HCT116 (cell line): ENCODE measurements around the gene PAX8. TPM values are rescaled to one million over a fixed set of nuclear protein-coding genes. Genes with fewer than 3 reads are reported as not detected.
"Not testable (repeated sequence)": the region's sequence is repeated elsewhere in the genome, so short reads cannot be mapped to it uniquely, and the experiment has no call there.

Source experiments
- ATAC-seq: fragments of 200-7000 bp; cut with Tn5 transposase; 2 replicates; pipeline ENCODE4 v1.9.1; 2020; ENCODE audit warnings: mild to moderate bottlenecking, moderate library complexity
- BruUV-seq: library from RNA; stranded (reverse); fragments of 400-500 nt; replicated peaks from 2 replicates; lab custom pipeline; 2021; lab: Mats Ljungman, UMichigan
- CTCF ChIA-PET: fragments of 300-600 bp; sonication (Branson Sonifier 250); formaldehyde crosslinking; loops from one replicate; lab custom pipeline; 2021; ENCODE audit warnings: antibody characterized with exemption; lab: Charles Lee
- POLR2A ChIA-PET: fragments of 300-600, 350-600 bp; sonication (Branson Sonifier 250); formaldehyde crosslinking; loops from one replicate; lab custom pipeline; 2021; ENCODE audit warnings: antibody characterized with exemption; lab: Charles Lee
- RAD21 ChIA-PET, 2 experiments: fragments of 300-600 bp; sonication (Branson Sonifier 250); formaldehyde crosslinking; loops; one replicate each; lab custom pipeline; 2023; ENCODE audit warnings: low total read pairs in 2 of 2; ENCODE audit not compliant: uncharacterized antibody in 2 of 2, unreplicated experiment in 2 of 2, low non-redundant PET in 1 of 2; lab: Charles Lee
- DNase-seq: peaks from one replicate; pipeline ENCODE4 v3.0.0-alpha.2; 2010; ENCODE audit warnings: low read depth, low spot score
- H2AFZ ChIP-seq: fragments of 200-600 bp; shearing (Covaris generic), sonication (generic); 2 replicates; pipeline ENCODE4 v1.6.1; 2017; ENCODE audit warnings: low read depth, mixed run types, mixed read lengths, antibody characterized with exemption, low read length; ENCODE audit not compliant: poor library complexity, severe bottlenecking
- H3K27ac ChIP-seq: 2 replicates; pipeline ENCODE4 v1.5.1; 2012; ENCODE audit warnings: low read depth, low read length
- H3K27me3 ChIP-seq: fragments of 200-600 bp; sonication (generic); 2 replicates; pipeline ENCODE4 v1.6.1; 2016; ENCODE audit warnings: mixed run types, low read length, mixed read lengths; ENCODE audit not compliant: insufficient read depth
- H3K36me3 ChIP-seq, 2 experiments: fragments of 200-500 bp in 1 of 2; fragments of 200-600 bp in 1 of 2; sonication (Bioruptor generic) in 1 of 2; sonication (generic) in 1 of 2; 2 replicates each; pipeline versions ENCODE4 v1.5.1 to v1.6.1; 2014 to 2016; ENCODE audit warnings: low read length in 2 of 2, inconsistent platforms in 1 of 2, mixed read lengths in 1 of 2, mixed run types in 1 of 2; ENCODE audit not compliant: insufficient read depth in 2 of 2, control insufficient read depth in 1 of 2
- H3K4me1 ChIP-seq, 2 experiments: fragments of 200-600 bp in 1 of 2; sonication (generic) in 1 of 2; 2 replicates each; pipeline versions ENCODE4 v1.5.1 to v1.6.1; 2012 to 2017; ENCODE audit warnings: low read length in 2 of 2, inconsistent platforms in 1 of 2, mild to moderate bottlenecking in 1 of 2, mixed read lengths in 1 of 2, mixed run types in 1 of 2, moderate library complexity in 1 of 2; ENCODE audit not compliant: insufficient read depth in 2 of 2, control insufficient read depth in 1 of 2
- H3K4me2 ChIP-seq: fragments of 200-600 bp; sonication (generic); 2 replicates; pipeline ENCODE4 v1.6.1; 2017; ENCODE audit warnings: mixed run types, low read length, mixed read lengths
- H3K4me3 ChIP-seq, 2 experiments: fragments of 200-600 bp in 1 of 2; sonication (generic) in 1 of 2; replicated peaks in 1 of 2; 2 replicates each; pipeline ENCODE4 v1.5.1; 2011 to 2016; ENCODE audit warnings: low read length in 2 of 2, control low read depth in 1 of 2, low read depth in 1 of 2, mild to moderate bottlenecking in 1 of 2, mixed read lengths in 1 of 2, mixed run types in 1 of 2
- H3K79me2 ChIP-seq: fragments of 200-600 bp; sonication (generic); 2 replicates; pipeline ENCODE4 v1.6.1; 2017; ENCODE audit warnings: mild to moderate bottlenecking, mixed run types, low read length, moderate library complexity, mixed read lengths; ENCODE audit not compliant: insufficient read depth
- H3K9ac ChIP-seq: fragments of 200-600 bp; sonication (generic); 2 replicates; pipeline ENCODE4 v1.6.1; 2016; ENCODE audit warnings: low read length, mixed read lengths
- H3K9me2 ChIP-seq: fragments of 200-600 bp; sonication (generic), shearing (Covaris generic); 2 replicates; pipeline ENCODE4 v1.6.1; 2017; ENCODE audit warnings: mixed run types, mild to moderate bottlenecking, moderate library complexity; ENCODE audit not compliant: insufficient read depth
- H3K9me3 ChIP-seq, 2 experiments: fragments of 200-500 bp in 1 of 2; fragments of 200-600 bp in 1 of 2; sonication (Bioruptor generic) in 1 of 2; sonication (generic) in 1 of 2; 2 replicates each; pipeline ENCODE4 v1.6.1; 2014 to 2017; ENCODE audit warnings: low read length in 2 of 2, mixed read lengths in 2 of 2, inconsistent platforms in 1 of 2, low read depth in 1 of 2, mild to moderate bottlenecking in 1 of 2, mixed run types in 1 of 2, moderate library complexity in 1 of 2; ENCODE audit not compliant: control insufficient read depth in 1 of 2, insufficient read depth in 1 of 2
- H4K20me1 ChIP-seq: fragments of 200-600 bp; sonication (generic), shearing (Covaris generic); 2 replicates; pipeline ENCODE4 v1.6.1; 2017; ENCODE audit warnings: mixed run types, mild to moderate bottlenecking, moderate library complexity; ENCODE audit not compliant: insufficient read depth
- CBX3 ChIP-seq: IDR thresholded peaks from 2 replicates; pipeline ENCODE4 v1.6.1; 2012; ENCODE audit warnings: low read depth
- POLR2A ChIP-seq: IDR thresholded peaks from 2 replicates; pipeline ENCODE4 v1.7.0; 2011; ENCODE audit warnings: borderline replicate concordance; ENCODE audit not compliant: insufficient read depth, insufficient read length; ENCODE audit errors: extremely low read depth
- SIN3A ChIP-seq: IDR thresholded peaks from 2 replicates; pipeline ENCODE4 v1.6.1; 2012; ENCODE audit warnings: low read depth
- intact Hi-C: fragments of 100-400 bp; cut with micrococcal nuclease; formaldehyde crosslinking; loops from 2 replicates; pipeline ENCODE4 v1.10.0; 2022
- total RNA-seq: library from RNA; stranded (reverse); gene quantifications from one replicate; pipeline ENCODE4 v1.2.1, GENCODE V29; 2021; ENCODE audit not compliant: unreplicated experiment
- TF ChIP-seq, protein P1 (sequence below): IDR thresholded peaks from 2 replicates; pipeline ENCODE4 v1.6.1; 2012; ENCODE audit warnings: low read depth
- TF ChIP-seq, protein P2 (sequence below): IDR thresholded peaks from 2 replicates; pipeline ENCODE4 v1.6.1; 2012

Gene PAX8
- total RNA-seq, 1 experiment from 2014 or later = 4.4 TPM

DNA sequence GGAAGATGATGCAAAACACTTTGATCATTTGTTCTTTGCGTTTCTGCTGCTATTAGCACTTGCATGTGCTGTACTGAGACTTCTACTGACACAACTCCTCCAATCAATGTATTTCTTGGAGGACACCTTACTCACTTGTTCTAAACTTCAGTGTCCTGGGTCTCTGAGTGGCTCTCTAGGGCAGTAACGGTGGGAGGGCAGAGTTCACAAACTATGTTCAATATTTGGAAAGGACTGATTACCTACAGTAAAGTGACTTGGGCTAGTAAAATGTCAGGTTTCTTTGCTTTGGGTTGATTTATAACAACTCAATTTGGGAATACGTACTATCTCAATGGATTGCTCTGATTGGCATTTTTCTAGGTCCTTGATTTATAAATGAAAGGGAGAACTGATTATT lies 49.3 kb upstream of the PAX8 start (continued):
- TF ChIP-seq, protein P1, sequence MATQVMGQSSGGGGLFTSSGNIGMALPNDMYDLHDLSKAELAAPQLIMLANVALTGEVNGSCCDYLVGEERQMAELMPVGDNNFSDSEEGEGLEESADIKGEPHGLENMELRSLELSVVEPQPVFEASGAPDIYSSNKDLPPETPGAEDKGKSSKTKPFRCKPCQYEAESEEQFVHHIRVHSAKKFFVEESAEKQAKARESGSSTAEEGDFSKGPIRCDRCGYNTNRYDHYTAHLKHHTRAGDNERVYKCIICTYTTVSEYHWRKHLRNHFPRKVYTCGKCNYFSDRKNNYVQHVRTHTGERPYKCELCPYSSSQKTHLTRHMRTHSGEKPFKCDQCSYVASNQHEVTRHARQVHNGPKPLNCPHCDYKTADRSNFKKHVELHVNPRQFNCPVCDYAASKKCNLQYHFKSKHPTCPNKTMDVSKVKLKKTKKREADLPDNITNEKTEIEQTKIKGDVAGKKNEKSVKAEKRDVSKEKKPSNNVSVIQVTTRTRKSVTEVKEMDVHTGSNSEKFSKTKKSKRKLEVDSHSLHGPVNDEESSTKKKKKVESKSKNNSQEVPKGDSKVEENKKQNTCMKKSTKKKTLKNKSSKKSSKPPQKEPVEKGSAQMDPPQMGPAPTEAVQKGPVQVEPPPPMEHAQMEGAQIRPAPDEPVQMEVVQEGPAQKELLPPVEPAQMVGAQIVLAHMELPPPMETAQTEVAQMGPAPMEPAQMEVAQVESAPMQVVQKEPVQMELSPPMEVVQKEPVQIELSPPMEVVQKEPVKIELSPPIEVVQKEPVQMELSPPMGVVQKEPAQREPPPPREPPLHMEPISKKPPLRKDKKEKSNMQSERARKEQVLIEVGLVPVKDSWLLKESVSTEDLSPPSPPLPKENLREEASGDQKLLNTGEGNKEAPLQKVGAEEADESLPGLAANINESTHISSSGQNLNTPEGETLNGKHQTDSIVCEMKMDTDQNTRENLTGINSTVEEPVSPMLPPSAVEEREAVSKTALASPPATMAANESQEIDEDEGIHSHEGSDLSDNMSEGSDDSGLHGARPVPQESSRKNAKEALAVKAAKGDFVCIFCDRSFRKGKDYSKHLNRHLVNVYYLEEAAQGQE = no peak
- TF ChIP-seq POLR2A = no peak
- TF ChIP-seq CBX3 = no peak
- no peak for TF ChIP-seq SIN3A
- TF ChIP-seq, protein P2, sequence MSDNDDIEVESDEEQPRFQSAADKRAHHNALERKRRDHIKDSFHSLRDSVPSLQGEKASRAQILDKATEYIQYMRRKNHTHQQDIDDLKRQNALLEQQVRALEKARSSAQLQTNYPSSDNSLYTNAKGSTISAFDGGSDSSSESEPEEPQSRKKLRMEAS = no peak

DNA sequence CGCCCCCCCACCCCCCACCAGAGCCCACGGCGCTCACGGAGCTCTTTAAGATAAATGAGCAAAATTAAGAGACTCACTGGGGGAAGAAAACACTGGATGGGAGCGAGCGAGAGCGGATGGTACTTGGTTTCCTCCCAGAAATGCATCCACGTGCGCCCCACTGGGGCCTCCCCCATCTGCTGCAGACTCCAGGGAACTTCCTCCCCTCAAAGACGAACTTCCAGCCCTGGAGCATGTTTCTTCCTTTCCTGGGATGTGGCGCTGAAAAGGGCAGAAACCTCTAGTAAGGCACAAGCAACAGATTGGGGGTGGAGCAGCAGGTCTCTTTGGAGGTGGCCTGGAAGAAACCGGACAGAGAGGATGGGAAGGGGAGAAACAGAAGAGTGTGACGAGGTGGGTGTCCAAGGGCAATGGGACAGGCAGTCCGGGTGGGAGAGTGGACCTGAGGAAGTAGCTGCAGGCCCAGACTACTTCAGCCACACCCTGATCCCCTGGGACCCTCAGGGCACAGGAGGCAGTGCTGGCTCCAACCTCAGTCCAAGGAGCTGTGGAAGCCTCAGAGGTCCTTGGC lies 46.5 kb upstream of the PAX8 start:
- Histone ChIP-seq H3K9ac (peak overlapping the region; percentile 63), H3K4me1 (peaks cover 11 to 15% of the 10 kb centered on the region in 2 experiments; a peak in 3 of 4 replicates), H3K4me3 (peak overlapping the region; percentile 34 to 56), H3K27ac (peak overlapping the region; percentile 29), H3K4me2 (peak overlapping the region; percentile 86), H2AFZ (peak overlapping the region; percentile 61)
- RAD21 ChIA-PET, DNase-seq, BruUV-seq, H3K9me2 ChIP-seq, H3K9me3 ChIP-seq, POLR2A ChIA-PET, intact Hi-C loops, H3K27me3 ChIP-seq, H3K36me3 ChIP-seq, H3K79me2 ChIP-seq, H4K20me1 ChIP-seq, CTCF ChIA-PET: not testable (repeated sequence)
- peak; percentile 51 for ATAC-seq
